ENCODE results near the gene PRKAR1B.

PRKAR1B gene

DNA sequence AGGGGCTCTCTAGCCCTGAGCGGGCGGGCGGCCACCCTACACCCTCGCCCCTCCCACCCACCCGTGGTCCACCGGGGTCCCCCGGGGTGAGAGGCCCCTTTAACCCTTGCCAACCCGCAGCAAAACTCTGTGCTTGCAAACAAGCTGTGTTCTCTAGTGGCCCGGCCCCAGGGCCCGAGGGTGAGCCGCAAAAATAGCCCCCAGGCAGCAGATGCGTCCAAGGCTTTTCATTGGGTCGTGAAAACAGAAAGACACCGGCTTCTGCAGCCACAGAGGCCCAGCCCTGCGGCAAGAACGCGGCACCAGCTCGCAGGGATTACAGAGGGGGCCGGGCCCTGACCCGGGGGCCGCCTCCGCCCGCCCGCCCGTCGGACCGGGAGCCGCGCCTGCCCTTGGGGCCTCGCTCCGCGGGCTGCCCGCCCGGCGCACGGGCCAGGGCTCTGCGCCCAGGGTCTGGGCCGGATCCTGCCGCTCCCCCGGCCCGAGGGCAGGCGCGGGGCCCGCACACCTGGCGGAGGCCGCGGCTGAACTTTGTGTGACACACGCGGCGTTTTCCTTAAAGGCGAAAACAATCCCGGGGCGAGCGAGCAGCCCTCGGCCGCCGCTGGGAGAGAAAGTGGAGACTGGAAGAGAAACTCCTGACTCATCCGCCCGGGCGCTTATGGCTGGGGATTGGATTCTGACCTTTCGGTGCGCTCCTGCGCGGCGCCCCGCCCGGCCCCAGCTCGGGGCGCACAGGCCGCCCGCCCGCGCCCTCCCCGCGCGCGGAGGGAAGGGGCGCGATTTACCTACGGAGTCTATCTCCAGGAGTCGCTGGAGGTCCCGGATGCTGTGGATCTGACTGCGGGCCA lies 210.2 kb downstream of the PRKAR1B start:
- DNase-seq: peak; percentile 70

DNA sequence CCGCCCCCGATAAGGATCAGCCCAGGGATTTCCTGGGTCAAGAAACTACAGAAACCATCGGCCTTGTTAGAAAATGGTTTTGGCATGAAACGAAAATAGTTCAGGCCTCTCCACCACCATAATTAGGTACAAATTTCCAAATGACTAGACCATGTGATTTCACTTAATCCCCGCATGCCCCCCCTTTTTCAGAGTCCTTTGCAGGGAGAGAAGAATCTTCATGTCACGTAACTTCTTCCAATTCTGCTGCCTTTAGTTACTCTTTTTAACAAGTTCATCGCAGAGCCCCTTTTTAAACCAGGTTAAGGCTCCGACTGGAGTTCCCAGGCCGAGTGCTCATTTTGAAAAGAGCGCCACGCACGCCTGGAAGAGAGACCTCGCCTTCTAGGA lies 210.9 kb downstream of the PRKAR1B start:
- DNase-seq: no peak

DNA sequence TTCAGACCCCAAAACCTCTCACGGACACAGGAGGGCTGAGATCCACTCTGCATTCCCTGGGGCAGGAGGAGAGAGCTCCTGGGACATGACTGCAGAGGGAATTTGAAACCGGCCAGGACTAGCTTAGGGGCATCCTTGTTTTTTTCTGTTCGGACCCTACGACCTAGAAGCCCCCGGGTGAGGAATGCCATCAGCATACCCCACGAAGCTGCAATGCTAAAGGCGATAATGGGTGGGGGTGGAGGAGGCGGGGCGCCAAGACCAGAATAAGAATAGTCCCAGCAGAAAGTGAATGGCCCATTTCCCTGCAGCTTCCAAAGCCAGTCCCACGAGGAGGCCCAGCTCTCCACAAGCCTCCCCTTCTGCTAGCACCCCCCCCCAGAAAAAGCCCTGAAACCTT lies 211.5 kb downstream of the PRKAR1B start:
- no peak for DNase-seq

DNA sequence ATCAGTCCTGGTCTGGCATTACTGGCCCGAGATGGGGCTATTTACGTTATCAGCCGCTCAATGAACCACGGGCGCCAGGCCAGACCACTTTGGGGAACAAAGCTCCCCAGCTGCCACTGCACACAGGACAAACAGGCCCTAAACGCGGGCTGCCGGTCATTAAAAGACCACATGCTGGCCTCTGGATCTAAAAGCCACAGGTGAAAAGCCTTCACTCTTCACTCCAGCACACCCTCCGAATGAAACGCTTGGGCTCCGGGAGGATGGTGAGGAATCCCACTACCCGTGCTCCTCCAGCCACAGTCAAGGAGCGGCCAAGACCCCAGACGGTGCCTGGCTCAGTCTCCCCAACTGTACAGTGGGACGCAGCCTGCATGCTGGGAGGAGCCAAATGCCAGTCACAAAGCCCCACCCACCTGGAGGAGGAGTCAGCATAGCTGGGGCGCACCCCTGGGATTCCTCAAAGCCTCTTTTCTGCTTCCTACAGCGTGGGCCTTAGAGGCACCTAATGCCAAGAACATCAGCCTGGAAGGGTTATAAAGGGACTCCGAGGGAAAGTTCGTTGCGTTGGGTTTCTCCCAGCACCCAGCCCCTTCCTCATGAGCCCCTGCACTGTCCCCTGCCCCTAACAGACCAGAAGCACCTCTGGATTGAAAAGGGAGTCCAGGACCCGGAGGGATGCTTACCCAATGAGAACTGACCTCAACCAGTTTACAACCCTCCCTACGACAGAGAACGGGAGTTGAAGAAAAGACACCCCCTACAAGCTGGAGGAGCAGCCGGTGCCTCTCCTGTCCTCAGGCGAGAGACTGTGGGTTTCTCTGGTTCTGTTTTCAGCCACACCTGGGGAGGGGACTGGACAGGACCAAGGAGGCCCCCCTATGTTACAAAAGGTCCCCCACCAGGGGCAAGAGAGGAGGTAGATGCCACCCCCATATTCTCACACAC lies 212.2 kb downstream of the PRKAR1B start:
- no peak for DNase-seq

DNA sequence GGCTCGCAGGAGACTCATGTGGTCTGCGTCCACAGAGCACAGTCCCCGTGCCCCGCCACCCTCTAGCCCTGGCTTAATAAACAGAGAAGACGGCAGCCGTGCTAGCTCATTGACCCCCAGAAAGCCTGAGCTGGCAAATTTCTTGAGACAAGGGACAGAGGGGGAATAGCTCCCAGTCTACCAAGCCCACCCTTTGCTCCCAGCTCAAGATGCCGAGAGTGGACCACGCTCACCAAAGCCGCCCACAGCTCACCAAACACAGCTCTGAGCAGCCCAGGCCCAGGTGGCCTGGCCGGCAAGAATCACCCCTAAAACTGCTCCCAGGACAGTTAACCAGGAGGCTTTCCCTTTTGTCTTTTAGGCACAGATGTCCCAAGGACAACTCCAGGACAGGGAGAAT lies 212.8 kb downstream of the PRKAR1B start:
- DNase-seq: no peak

DNA sequence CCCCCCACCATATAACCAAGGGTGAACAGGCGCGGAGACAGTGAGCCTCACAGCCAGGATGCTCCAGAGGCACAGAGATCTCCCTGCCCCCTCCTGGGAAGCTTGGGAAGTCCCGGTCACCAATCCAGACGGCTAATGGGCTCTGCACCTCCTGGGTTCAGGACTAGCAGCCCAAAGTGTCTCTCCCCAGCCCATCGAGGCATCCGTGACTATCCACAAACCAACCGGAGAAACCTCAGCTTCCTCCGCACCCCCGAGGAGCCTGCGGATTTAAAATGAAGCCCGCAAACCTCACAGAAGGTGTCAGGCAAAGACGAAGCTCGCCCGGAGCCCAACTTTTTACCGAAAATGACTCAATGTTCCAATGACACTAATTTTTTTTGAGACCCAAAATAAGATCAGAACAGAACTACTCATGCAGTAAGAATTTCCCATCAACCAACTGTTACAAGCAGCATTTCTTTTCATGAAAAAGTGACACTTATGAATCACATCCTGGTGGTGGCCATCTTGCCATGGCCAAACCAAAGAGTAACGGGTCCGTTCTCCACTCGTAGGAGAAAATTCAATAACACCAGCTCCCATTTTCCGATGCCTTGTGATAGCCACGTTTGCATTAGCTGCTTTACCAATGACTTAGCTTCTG lies 213.4 kb downstream of the PRKAR1B start:
- DNase-seq: no peak

DNA sequence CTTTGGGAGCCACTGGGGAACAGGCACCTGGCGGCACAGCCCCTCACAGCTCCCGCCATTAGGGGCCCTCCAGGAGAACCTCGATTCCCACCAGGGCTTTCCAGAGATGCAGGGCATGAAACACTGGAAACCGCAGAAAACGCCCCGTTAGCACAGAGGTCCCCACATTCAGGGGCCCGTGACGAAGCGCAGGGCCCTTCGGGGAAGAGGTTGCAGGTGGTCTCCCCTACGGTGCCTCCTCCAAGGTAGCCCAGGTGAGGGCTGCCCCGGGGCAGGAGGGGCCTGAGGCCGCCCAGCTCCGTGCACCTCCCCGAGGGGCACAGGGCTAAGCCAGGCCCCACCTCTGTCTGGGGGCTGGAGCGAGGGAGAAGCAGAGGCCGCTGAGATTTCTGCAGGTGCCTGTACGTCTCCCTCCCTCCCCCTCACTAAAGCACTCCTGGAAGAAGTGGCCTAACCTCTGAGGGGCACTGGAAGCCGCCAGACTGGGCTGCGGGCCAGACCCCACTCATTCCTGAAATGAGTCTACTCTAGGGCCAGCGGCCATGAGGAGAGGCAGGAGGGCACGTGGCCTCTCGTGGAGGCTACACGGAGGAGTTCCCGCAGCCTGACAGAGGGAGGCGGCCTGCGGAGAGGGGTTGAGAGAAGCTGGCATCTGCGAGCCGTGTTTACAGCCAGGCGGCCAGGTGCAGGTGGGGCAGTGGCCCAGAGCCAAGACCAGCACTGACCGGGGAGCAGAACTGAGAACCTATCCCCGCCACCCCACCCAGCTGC lies 214.4 kb downstream of the PRKAR1B start:
- no peak for DNase-seq

DNA sequence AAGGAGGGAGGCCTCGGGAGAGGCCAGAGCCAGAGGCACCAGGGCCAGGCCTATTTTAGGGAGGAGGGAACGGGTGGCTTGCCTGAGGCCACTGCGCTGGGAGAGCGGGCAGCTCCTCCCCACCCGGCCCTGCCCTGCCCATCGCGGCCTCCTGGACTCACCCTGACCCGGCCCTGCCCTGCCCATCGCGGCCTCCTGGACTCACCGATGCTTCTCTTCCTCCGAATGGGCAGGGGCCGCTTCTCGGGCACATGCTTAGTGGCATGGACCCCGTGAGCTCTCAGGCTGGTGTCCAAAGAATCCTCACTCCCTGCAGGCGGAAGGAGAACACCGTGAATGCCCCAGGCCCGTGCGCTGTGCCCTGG lies 215.0 kb downstream of the PRKAR1B start:
- no peak for DNase-seq

DNA sequence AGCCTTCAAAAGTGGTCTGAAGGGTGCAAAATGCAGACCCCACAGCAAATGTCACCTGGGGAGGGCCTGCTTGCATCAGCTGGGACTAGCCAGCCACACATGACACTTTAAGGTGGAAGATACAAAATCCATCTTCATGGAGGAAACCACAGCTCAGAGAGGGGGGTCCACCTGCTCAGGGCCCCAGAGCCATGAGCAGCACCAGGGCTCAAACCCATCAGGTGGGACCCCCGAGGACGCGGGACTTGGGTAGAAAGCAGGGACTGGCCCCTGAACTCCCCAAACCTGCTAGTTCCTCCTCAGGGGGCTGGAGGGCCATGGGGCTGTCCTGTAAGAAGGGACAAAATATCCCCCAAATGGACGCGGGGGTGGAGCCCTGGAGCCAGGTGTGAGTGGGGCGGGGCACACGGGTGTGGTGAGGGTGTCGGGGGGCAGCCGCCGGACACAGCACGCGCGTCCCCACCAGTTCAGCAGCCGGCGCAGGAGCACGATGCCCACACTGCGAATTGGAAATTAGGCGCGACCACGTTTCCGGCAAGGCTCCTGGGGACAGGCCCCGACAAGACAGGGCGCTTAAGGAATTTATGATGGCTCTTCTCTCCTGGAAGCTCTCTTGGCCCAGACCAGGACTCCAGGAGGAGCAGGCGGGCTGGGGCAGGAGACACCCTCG lies 215.5 kb downstream of the PRKAR1B start:
- no peak for DNase-seq

DNA sequence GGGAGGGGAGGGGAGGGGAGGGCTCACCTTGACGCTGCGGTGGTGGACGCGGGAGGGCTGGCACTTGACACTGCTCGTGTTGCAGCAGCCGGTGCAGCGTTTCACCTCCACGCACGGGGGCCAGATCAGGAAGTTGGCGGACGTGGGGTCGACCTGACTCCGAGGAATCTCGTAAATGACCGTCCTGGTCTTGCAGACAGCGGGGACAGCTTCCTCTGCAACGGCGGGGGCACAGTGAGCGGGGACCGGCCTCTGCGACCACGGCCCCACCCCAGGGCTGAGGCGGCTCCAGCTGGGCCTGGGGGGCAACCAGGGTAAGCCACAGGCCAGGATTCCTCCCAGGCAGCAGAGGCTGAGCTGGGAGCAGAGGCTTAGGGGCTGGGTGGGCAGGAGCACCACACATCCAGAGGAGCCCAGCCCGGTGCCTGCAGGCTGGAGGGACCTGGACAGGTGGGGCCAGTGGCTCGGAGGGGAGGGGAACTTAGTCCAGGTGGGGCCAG lies 216.2 kb downstream of the PRKAR1B start:
- DNase-seq: no peak

DNA sequence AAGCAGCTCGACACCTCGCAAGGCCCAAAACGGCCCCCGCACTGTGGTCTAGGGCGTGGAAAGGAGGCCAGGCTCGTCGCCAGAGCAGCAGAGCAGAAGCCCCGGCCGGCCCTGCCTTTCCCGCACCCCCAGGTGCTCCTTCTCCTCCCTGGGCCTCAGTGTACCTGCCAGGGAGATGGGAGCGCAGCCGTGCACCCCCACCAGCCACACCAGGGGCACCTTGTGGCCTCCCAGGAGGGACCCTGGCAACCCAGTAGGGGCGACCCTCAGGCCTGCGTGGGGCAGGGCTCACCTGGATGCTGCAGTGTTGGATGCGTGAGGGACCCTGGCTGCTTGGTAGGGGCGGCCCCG lies 217.0 kb downstream of the PRKAR1B start:
- DNase-seq: no peak

DNA sequence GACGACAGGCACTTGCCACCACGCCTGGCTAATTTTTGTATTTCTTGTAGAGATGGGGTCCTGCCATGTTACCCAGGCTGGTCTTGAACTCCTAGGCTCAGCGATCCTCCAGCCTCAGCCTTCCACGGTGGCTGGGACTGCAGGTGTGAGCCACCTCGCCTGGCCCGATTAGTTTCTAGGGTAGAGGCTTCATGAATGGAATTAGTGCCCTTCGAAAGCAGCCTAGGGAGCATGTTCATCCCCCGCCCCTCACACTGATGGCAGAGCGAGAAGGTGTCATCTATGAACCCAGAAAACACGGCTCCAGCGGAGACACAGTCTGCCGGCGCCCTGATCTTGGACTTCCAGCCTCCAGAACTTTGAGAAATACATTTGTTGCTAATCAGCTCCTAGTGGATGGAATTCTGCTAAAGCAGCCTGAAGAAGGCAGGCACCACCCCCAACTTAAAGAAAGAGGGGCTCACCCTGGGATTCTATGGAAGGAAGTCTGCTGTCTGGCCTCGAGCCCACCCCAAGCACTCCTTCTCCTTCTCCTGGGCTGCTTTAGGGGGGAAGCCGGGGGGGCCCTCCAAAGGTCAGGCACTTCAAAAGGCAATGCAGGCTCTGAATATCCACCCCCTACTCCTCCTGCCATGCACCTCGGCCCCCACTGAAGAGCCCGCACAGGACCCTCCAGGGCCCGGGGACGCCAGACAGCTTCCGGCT lies 217.5 kb downstream of the PRKAR1B start:
- DNase-seq: no peak

DNA sequence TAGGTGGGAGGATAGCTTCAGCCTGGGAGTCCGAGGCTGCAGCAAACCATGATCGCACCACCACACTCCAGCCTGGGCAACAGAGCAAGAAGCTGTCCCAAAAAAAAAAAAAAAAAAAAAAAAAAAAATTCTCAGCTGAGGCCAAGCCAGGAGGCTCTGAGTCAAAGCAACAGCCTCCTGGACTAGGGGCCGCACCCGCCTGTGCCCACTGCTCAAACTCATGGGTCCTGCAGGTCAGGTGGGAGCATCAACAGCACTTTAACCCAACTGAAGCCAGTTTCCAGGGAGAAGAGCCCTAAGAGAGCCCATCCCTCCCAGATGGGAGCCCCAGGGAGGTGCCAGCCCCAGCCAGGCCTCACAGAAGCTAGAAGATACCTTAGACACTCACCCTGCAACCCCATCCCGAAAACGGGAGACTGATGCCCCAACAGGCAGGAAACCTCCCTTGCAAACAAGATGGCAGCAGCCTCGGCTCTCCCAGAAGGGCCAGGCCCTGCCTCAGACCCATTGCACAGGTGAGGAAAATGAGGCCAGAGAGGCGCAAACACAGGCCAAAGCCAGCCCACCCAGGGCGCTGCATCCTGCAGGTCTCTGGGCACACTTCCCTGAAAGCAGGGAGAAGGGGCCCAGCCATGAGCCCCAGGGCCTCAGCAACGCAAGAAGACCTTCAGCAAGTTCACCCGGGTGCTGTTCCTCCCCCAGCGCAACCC lies 218.5 kb downstream of the PRKAR1B start:
- no peak for DNase-seq

DNA sequence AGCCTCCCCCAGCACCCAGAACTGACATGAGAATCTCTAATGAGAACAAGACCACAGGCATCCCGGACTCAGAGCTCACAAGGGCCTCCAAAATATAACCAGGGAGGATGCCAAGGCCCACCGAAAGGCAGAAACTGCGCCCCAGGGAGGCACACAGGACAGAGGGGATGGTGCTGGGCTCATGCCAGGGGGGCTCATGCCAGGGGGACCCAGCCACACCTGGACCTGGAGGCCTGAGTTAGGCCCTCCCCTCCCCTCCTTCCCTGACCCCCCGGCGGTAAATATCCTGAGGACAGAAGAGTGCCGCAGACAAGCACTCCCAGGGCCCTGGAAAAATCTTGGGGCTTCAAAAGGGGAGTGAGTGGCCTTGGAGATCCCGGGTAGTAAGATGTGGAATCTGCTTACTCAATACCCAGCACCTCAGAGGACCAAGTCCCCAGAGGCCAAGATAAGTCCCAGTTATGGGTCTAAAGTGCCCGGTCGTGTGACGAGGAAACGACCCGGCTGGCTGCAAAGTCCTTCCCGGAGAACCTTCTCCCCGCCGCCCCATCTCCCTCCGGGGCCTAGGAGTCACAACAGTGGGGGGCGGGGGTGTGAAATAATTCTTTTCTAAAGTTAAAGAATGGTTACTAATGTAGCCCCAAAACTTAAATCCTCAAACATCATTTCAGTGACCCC lies 219.3 kb downstream of the PRKAR1B start:
- no peak for DNase-seq

DNA sequence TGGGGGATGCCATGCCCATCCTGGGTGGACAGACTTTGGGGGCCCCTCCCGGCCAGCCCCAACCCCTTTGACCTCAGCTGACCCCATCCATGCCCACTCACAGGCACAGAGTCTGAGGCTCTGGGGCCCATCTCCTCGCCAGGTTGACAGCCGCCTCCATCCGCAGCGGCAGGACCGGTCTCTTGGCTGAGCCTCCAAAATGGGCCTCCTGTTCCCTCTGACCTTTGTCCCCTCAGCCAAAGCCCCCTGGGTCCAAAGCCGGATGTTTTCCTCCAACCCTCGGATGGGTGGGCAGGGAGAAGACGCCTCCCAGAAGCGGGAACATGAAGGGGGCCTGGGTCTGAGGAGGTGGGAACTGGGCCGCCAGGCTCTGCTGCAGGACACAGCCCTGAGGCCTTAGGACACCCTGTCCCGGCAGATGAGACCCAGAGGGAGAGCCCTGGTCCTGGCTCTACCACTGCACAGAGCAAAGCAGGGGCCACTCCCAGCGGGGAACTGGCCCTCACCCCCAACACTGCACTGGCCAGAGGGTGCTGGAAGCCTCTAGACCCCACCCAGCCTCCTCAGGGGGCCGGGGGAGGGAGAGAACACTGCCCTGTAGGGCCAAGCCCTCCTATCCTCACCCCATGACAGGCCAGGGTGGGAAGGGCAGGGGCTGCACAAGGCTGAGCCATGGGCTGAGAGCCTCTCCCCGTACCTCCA lies 220.0 kb downstream of the PRKAR1B start:
- DNase-seq: no peak

DNA sequence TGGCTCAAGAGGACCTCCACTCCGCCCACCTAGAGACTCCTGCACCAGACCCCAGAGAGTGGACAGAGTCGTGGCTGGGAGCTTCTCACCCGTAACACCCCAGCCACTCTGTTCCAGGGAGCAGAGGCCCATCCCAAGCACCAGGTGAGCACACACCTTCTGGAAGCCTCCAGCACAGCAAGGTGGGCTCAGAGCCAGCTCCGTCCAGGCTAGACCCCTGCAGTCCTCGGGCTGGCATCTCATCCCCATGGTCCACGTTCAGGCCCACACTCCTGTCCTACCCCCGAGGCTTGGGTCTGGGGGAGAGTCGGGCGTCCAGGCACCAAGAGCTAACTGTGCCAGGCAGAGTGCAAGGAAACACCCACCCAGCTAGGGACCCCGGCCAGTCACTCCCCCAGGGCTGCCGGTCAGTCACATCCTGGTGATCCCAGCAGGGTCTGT lies 220.7 kb downstream of the PRKAR1B start:
- no peak for DNase-seq

DNA sequence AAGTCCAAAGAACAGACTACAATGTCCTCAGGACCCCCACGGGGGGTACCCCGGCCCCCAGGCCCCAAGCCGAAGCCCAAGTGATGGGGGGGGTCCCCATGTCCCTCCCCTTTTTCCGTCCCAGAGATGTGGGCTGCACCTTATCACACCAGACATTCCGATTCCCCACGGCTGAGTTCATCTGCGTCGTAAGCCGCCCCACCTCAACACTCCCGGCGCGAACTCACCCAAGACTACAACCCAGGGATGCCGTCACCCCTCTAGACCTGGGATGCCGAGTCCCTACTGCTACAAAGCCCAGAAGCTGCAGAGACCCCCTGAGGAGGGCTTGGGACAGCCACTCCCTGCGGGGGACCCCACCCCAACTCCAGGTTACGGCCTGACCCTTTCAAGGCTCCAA lies 221.9 kb downstream of the PRKAR1B start:
- no peak for DNase-seq

DNA sequence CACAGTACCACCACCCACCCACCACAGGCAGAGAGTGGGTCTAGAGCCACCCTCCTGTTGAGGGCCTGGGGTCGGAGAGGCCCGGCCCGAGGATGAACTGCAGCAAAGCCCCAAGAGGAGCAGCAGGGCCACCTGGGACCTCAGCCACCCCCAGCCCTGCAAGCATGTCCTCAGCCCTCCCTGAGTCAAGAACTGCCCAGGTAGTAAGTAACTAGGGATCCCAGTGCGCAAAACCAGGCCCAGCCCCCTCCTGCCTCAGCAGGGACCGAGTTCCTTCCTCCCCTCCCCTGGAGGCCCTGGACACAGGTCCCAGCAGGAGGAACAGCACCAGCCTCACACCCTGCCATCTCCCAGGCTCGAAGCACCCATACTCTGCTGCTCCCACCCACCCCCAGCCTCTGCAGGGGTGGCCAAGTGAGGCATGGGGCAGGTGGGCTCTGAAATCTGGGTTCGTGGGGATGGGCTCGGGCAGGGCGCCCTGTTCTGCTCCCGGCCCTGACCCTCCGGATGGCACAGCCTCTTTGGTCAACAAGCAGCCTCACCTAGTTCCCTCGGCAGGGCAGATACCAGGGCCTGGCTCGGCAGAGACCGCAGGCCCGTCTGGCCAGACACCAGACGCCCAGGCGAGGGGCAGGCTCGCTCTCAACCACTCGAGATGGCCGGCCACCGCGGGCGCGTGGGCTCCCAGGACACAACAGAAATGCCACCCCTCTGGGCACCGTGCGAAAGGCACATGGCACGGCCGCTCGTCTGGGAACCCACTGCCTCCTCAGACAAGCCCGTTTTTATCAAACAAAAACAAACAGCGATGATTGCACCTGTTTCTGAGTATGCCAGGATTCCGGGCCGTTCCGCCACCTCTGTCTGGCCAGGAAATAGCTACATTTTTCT lies 222.6 kb downstream of the PRKAR1B start:
- DNase-seq: no peak

All from activated CD8-positive, alpha-beta memory T cell treated with anti-CD3 and anti-CD28 coated beads for 24 hours (primary cell).